ENCODE results near the gene CORO6. TPM values are rescaled to one million over a fixed set of nuclear protein-coding genes. Genes with fewer than 3 reads are reported as not detected.

Gene CORO6
- total RNA-seq (2012; rRNA removed) (2.8 and 3.4 TPM in 2 replicates), polyA plus RNA-seq (2012; rRNA removed) (7.6 and 7.8 TPM in 2 replicates), Bru-seq, nascent RNA (percentile 48 among the genes with signal in this experiment), BruChase-seq, experiment 1, labeled RNA remaining after a 6-hour chase (percentile 49 among the genes with signal in this experiment), BruChase-seq, experiment 2, labeled RNA remaining after a 2-hour chase (percentile 50 among the genes with signal in this experiment)
- 1.4 and 2.8 TPM in 2 replicates for polyA plus RNA-seq (2012; cell fraction: cytosol; rRNA removed)
- polyA plus RNA-seq (2012; cell fraction: nucleus; rRNA removed; ENCODE audit: low replicate concordance) = 139 and 203 TPM in 2 replicates
- long read RNA-seq, partial matches to known transcripts = 3 of 6 reads
- long read RNA-seq, other reads (novel, unspliced or antisense) = 3 of 6 reads

DNA sequence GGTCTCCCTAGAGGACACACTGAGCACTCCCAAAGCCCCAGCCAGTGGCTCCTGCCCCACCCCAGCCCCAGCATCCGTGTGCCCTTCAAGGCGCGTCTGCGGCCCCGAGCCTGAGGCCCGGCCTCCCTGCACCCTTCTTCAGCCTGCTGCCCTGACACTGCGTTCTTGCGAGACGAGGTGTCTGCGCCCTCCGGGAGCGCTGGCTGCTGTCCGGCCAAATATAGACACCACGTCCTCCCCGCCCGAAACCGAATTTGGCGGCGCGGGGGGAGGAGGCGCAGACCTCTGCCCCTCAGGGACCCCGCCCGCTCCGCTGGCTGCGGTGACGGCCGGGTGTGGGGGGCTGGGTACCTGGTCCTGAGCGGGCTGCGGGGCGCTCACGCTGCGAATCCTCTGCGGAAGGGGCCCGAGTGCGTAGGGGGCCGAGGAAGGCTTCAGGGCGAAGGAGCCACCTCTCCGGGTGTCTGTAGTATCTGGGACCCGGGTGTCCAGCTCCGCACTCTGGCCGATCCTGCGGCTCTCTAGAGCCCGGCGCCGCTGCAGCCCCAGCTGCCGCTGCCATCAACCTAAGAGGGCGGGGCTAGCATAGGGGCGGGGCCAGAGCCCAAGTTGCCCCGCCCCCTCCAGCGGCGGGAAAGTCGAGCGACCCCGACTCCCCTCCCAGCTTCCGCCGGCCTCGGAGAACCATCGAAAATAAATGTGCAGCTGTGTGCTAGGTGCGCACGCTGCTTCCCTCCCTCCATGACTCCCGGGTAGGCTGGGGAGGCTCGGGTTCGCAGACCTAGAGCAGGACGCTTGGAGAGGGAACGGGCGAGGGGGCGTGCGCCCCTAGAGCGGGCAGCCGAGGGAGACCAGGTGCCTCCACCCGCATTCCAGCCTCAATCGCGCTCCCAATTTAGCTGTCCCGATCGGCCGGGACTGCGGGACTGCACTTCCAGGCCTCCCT, at the start of gene CORO6:
TSS of gene CORO6 (minus strand) at position 576 of the 946 bp plus-strand sequence. CDS start 1,491 bp downstream, outside the sequence.
- H3K18ac ChIP-seq (ENCODE audit: low read depth, low read length) = no peak within 1 kb of the TSS
- peak within 1 kb of the TSS; percentile 9 for H2BK5ac ChIP-seq (ENCODE audit: low read depth, low read length, poor library complexity, severe bottlenecking)
- DNase-seq (peak; percentile 23), ATAC-seq (ENCODE audit: low read depth) (peak; percentile 91)
- no peak for TF ChIP-seq RAD21 (IDR thresholded peaks at IDR 0.05; ENCODE audit: low read length)
- TF ChIP-seq CHD1 (IDR thresholded peaks at IDR 0.05; ENCODE audit: low read depth, low read length) = no peak
- TF ChIP-seq POLR2A (IDR thresholded peaks at IDR 0.05; ENCODE audit: low read depth, low read length) = no peak
- no peak for TF ChIP-seq RCOR1 (IDR thresholded peaks at IDR 0.05; ENCODE audit: insufficient replicate concordance, low read length)
- no peak for TF ChIP-seq RFX5 (IDR thresholded peaks at IDR 0.05; ENCODE audit: low read depth, low read length)
- no peak for TF ChIP-seq CEBPB (IDR thresholded peaks at IDR 0.05; ENCODE audit: low read depth, low read length)
- peak within 1 kb of the TSS; percentile 70; the same call in 1 of the 2 replicates for H2AK5ac ChIP-seq (ENCODE audit: low read depth, low read length)
- no peaks in the 10 kb centered on the region for H3K27me3 ChIP-seq (ENCODE audit: control insufficient read depth, insufficient read depth, low read length)
- H4K20me1 ChIP-seq (ENCODE audit: insufficient read depth, low read length) = peaks cover 4% of the 10 kb centered on the region; the same call in 1 of the 2 replicates
- peak within 1 kb of the TSS; percentile 83 for H3K4me2 ChIP-seq (ENCODE audit: low read depth, low read length)
- no peak within 1 kb of the TSS for H3K23ac ChIP-seq (ENCODE audit: low read depth, low read length)
- H3K4ac ChIP-seq (ENCODE audit: low read depth, low read length) = peak within 1 kb of the TSS; percentile 16; the same call in 1 of the 2 replicates
- H2BK120ac ChIP-seq (ENCODE audit: low read depth, low read length) = peak within 1 kb of the TSS; percentile 8; the same call in 1 of the 2 replicates
- ChIA-PET POLR2A (ENCODE audit: unreplicated experiment) (no interaction called here), CTCF (interaction anchor here (1.1 kb wide), 1 partner anchor 157 kb away, joined by 3 read pairs; no protein-coding TSS in a partner anchor)
- H4K8ac ChIP-seq (ENCODE audit: low read depth in 2 of 2, low read length in 2 of 2) = peak within 1 kb of the TSS in 1 of 2 experiments; percentile 61; a peak in 1 of 4 replicates
- H2BK20ac ChIP-seq (ENCODE audit: low read depth, low read length) = 0 out of 2 replicates have a peak within 1 kb of the TSS, but pooled peaks have one; percentile 29
- WGBS, 2 experiments (ENCODE audit: extremely low coverage in 2 of 2, insufficient read length in 1 of 2) = 5% methylated on average over 18 of the region's 77 CpGs; no CpG with 5 or more reads in 1 of the 2 experiments
- in situ Hi-C loops (cut with MboI; ENCODE audit: low sequenced_read_pairs) (no loop called here), dilution Hi-C loops (cut with HindIII; ENCODE audit: low sequenced_read_pairs, unreplicated experiment) (no loop called here), intact Hi-C loops (cut with micrococcal nuclease) (no loop called here)
- peaks cover 2% of the 10 kb centered on the region; the same call in 1 of the 2 replicates for H3K36me3 ChIP-seq (ENCODE audit: control insufficient read depth, insufficient read depth, low read length)
- H4K91ac ChIP-seq (ENCODE audit: insufficient read depth, low read depth, low read length) = no peak within 1 kb of the TSS; the same call in 1 of the 2 replicates
- H2AK9ac ChIP-seq (replicated peaks; ENCODE audit: low read depth, low read length, poor library complexity) = peak within 1 kb of the TSS; percentile 87
- H3K27ac ChIP-seq (ENCODE audit: insufficient read depth, low read length) = no peak within 1 kb of the TSS; the same call in 1 of the 2 replicates
- peaks cover 24% of the 10 kb centered on the region for H3K9me1 ChIP-seq (ENCODE audit: insufficient read depth, low read length)
- H3K14ac ChIP-seq (replicated peaks; ENCODE audit: low read depth, low read length) = peak within 1 kb of the TSS; percentile 16; the same call in 1 of the 2 replicates
- no peak within 1 kb of the TSS; the same call in 1 of the 2 replicates for H4K5ac ChIP-seq (ENCODE audit: low read depth, low read length)
- no peak within 1 kb of the TSS for H3K56ac ChIP-seq (ENCODE audit: extremely low read depth, insufficient read depth, low read length)
- no peaks in the 10 kb centered on the region for H3K9me3 ChIP-seq (ENCODE audit: control insufficient read depth, insufficient read depth, low read length)
- H3K4me1 ChIP-seq (ENCODE audit: control insufficient read depth, insufficient read depth, low read length) = peaks cover 15% of the 10 kb centered on the region
- H2BK15ac ChIP-seq (ENCODE audit: low read depth, low read length) = no peak within 1 kb of the TSS
- H2AFZ ChIP-seq (replicated peaks; ENCODE audit: low read length, poor library complexity) = peak within 1 kb of the TSS; percentile 96
- no TSS peak for BruUV-seq (replicated peaks)
- H3K79me1 ChIP-seq (ENCODE audit: low read depth in 1 of 2, low read length in 2 of 2) = peaks cover 0 to 22% of the 10 kb centered on the region in 2 experiments; a peak in 1 of 4 replicates
- peak within 1 kb of the TSS; percentile 40 for H3K9ac ChIP-seq (ENCODE audit: low read depth, low read length)
- peak within 1 kb of the TSS; percentile 66 for H3K4me3 ChIP-seq (ENCODE audit: insufficient read depth, low read depth, low read length)
